Naive thymus-derived CD8-positive, alpha-beta T cell (primary cell): ENCODE measurements around the gene ABHD17C. TPM values are rescaled to one million over a fixed set of nuclear protein-coding genes. Genes with fewer than 3 reads are reported as not detected.
A peak's percentile ranks its signal among the peaks of the same experiment; 100 is the strongest.

Source experiments
- ATAC-seq, 2 donors: fragments of 150-1000 bp; cut with Tn5 transposase in 1 of 2; sonication (Bioruptor Pico), chemical (Tn5 transposase) in 1 of 2; 1 replicate in 1 of 2; 2 replicates in 1 of 2; pipeline ENCODE4 v1.10.0; 2021; ENCODE audit warnings: mild to moderate bottlenecking in 2 of 2, moderate library complexity in 2 of 2
- POLR2A ChIA-PET: fragments of 350-600 bp; sonication (Branson Sonifier 250); formaldehyde crosslinking; loops from one replicate; lab custom pipeline; 2021; ENCODE audit warnings: antibody characterized with exemption; lab: Charles Lee
- DNase-seq, 10 donors: peaks; one replicate each; pipeline versions ENCODE4 v3.0.0 to v3.0.0-alpha.2; 2020 to 2022
- H3K27ac Mint-ChIP-seq, 10 donors: one replicate each; pipeline ENCODE4 v1.8.0; 2020 to 2022; ENCODE audit warnings: mild to moderate bottlenecking in 10 of 10, mixed read lengths in 10 of 10, moderate library complexity in 4 of 10, inconsistent platforms in 1 of 10
- H3K27me3 Mint-ChIP-seq, 5 donors: one replicate each; pipeline ENCODE4 v1.8.0; 2021 to 2022; ENCODE audit warnings: mixed read lengths in 5 of 5
- H3K36me3 Mint-ChIP-seq, 3 donors: one replicate each; pipeline ENCODE4 v1.8.0; 2020 to 2022; ENCODE audit warnings: mixed read lengths in 3 of 3, mild to moderate bottlenecking in 2 of 3, inconsistent platforms in 1 of 3
- H3K4me1 Mint-ChIP-seq, 4 donors: one replicate each; pipeline ENCODE4 v1.8.0; 2021 to 2022; ENCODE audit warnings: mixed read lengths in 4 of 4
- H3K4me3 Mint-ChIP-seq, 10 donors: one replicate each; pipeline ENCODE4 v1.8.0; 2020 to 2022; ENCODE audit warnings: mild to moderate bottlenecking in 10 of 10, mixed read lengths in 10 of 10, moderate library complexity in 6 of 10, inconsistent platforms in 1 of 10
- H3K9me3 Mint-ChIP-seq, 9 donors: one replicate each; pipeline ENCODE4 v1.8.0; 2020 to 2022; ENCODE audit warnings: mixed read lengths in 9 of 9, mild to moderate bottlenecking in 3 of 9, inconsistent platforms in 1 of 9, moderate library complexity in 1 of 9
- polyA plus RNA-seq, 3 donors: library from polyadenylated mRNA; unstranded; fragments of 300-500 nt; fragmentation: Illumina TruSeq; gene quantifications; one replicate each; pipeline ENCODE4 v1.2.3, GENCODE V29; 2021
- total RNA-seq, 8 experiments: library from RNA in 2 of 8; stranded (reverse) in 2 of 8; gene quantifications; one replicate each; pipeline ENCODE4 v1.2.3 and lab custom pipeline; 2021 to 2026

The ABHD17C gene
- total and polyA plus RNA-seq, 5 experiments from 2014 or later, result 0.08 to 2.5 (median 1.8) TPM

DNA sequence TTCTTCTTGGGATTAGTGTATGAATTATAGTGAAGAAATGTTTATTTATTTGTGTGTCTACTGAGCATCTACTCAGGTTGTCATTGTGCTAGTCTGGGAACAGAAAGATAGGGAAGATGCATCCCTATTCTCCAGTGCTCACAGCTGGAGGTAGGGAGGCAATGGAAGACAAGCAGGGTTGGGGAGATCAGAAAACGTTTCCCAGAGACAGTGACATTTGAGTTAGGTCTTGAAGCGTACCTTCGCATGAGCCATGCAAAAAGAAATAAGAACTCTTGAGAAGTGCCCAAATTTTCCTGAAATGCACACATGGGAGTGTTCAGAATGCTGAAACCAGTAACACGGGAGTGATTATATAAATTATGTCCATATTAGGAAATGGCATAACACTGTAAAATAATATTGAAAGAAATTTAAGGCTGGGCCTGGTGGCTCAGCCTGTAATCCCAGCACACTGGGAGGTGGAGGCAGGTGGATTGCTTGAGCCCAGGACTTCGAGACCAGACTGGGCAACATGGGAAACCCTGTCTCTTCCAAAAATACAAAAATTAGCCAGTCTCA is 78.8 kb downstream of the ABHD17C start:
- Mint-ChIP-seq H3K4me1 (peaks cover 0 to 5% (median 0%) of the 10 kb centered on the region in 4 donors), H3K27me3 (peaks cover 9 to 29% (median 19%) of the 10 kb centered on the region in 5 donors), H3K4me3 (no peak overlapping the region), H3K27ac (no peak overlapping the region), H3K36me3 (no peaks in the 10 kb centered on the region), H3K9me3 (no peaks in the 10 kb centered on the region)
- ATAC-seq (no peak), DNase-seq (no peak)
- POLR2A ChIA-PET, result no interaction called here

GRCh38 chr15:80774486-80774885 is 79.4 kb downstream of the ABHD17C start:
- Mint-ChIP-seq H3K4me3 (no peak overlapping the region), H3K27me3 (peaks cover 9 to 26% (median 20%) of the 10 kb centered on the region in 5 donors), H3K27ac (no peak overlapping the region), H3K36me3 (no peaks in the 10 kb centered on the region), H3K4me1 (peaks cover 0 to 6% (median 2%) of the 10 kb centered on the region in 4 donors), H3K9me3 (no peaks in the 10 kb centered on the region)
- DNase-seq (no peak), ATAC-seq (no peak)
- POLR2A ChIA-PET, result no interaction called here

DNA sequence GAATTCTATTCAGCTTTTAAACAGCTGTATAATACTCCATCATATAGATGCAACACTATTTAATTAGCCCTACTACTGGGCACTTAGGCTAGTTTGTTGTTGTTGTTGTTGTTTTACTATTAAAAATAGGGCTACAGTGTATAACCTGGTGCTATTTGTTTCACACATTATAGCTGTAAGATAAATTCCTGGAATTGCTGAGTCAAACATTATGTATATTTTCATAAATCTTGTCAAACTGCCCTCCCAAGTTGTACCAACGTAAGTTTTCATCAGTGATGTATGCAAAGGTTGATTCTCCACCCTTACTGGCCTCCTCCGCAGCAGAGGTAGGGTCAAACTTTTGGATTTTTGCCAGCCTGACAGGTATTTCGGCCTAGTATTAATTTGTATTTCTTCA is 80.2 kb downstream of the ABHD17C start:
- DNase-seq (no peak), ATAC-seq (no peak)
- POLR2A ChIA-PET, result no interaction called here
- H3K4me3 Mint-ChIP-seq, result no peak overlapping the region
- H3K9me3 Mint-ChIP-seq, result no peaks in the 10 kb centered on the region
- H3K4me1 Mint-ChIP-seq, result peaks cover 5 to 14% (median 9%) of the 10 kb centered on the region in 4 donors
- peaks cover 9 to 28% (median 24%) of the 10 kb centered on the region in 5 donors for H3K27me3 Mint-ChIP-seq
- no peaks in the 10 kb centered on the region for H3K36me3 Mint-ChIP-seq
- no peak overlapping the region for H3K27ac Mint-ChIP-seq

DNA sequence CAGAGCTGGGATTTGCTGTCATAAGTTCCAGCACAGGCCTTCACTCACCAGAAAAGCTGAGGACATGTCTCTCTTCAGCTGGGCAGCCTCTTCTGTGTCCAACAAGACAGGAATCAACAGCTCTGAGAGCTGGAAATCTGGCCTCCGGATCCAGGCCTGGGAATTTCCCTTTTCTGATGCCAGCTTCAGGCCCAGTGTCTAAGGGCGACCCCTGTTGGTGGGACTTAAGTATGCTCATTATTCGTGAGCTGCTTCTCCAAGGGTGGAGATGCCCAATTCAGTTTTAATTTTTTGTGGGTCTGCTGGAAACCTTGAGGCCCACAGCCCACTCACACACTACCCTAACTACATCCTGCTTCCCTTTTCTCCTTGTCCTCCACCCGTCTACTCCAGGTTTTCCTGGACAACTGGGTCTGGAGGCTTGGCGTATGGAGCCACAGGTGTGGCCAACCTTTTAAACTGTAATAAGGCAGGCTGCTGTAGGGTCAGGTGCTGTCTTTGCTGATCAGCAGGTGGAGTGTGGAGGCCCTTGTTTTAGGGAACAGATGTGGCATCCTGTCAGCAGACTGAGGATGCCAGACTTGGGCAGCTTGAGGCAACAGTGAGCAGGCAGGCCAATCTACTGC is 81.4 kb downstream of the ABHD17C start:
- DNase-seq (peak; percentile 23 to 73 (median 44)), ATAC-seq (no peak)
- Mint-ChIP-seq H3K4me3 (no peak overlapping the region), H3K27ac (peak overlapping the region in 1 of 10 donors; percentile 6), H3K9me3 (peaks cover 0 to 2% (median 0%) of the 10 kb centered on the region in 9 donors), H3K27me3 (peaks cover 9 to 36% (median 28%) of the 10 kb centered on the region in 5 donors), H3K4me1 (peaks cover 5 to 16% (median 10%) of the 10 kb centered on the region in 4 donors), H3K36me3 (no peaks in the 10 kb centered on the region)
- POLR2A ChIA-PET, result no interaction called here

DNA sequence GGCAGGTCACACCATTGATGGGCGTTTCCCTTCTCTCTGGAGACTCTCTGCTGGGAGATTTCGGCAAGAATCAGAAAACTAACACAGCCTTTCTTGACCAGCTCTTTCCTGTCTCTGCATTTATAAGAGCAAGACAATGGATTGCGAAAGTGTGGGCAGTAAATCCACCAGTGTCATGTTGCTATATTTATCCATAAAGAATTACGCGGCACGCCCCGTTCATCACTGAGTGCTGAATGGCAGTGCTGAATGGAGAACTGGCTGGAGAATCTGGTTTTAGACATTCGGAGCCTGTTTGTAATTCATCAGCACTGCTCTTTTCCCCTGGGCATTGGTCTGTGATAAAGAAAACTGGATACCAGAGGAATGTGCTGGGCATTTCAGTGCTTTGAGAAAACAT is 82.0 kb downstream of the ABHD17C start:
- H3K9me3 Mint-ChIP-seq, result peaks cover 0 to 2% (median 0%) of the 10 kb centered on the region in 9 donors
- H3K27me3 Mint-ChIP-seq, result peaks cover 9 to 42% (median 34%) of the 10 kb centered on the region in 5 donors
- POLR2A ChIA-PET, result no interaction called here
- no peaks in the 10 kb centered on the region for H3K36me3 Mint-ChIP-seq
- no peak for DNase-seq
- H3K4me3 Mint-ChIP-seq, result no peak overlapping the region
- peaks cover 5 to 16% (median 10%) of the 10 kb centered on the region in 4 donors for H3K4me1 Mint-ChIP-seq
- ATAC-seq, result no peak
- no peak overlapping the region for H3K27ac Mint-ChIP-seq

DNA sequence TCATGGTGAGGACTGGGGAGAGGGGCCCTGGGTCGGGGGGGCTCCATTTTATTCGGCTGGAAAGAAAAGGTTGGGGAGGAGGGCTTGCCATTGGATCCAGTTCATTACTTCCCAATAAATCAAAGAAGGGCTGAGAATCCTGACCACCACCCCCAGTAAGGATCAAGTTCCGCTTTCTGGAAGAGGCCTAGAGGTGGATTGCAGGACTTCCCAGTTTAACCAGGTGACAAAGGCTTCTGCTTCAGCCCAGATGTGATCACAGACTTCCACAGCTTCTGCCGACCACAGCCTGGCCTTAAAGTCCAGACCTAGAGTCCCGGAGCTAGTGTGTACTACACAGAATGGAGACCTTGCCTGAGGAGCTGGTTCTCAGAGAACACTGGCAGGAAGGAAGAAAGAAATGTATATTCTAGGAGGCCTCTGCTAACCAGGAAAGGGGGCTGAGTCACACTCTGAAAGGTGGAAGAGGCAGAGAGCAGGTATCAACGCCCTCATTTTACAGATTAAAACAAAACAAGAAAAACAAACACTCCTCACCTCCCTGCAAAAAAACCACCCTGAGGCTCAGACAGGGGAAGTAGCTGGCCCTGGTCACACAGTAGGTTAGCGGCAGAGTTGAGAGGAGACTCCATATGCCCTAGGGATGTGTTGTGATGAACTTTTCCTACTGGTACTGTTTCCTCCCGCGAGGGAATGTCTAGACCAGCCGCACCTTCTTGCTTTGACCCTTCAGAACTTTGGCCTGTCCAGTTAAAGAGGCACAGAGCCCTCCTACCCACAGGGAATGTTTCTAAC is 82.9 kb downstream of the ABHD17C start:
- POLR2A ChIA-PET, result no interaction called here
- peak overlapping the region in 1 of 10 donors; percentile 15 for H3K27ac Mint-ChIP-seq
- no peak for DNase-seq
- peaks cover 9 to 51% (median 36%) of the 10 kb centered on the region in 5 donors for H3K27me3 Mint-ChIP-seq
- peak overlapping the region in 4 of 10 donors; percentile 18 to 39 (median 32) for H3K4me3 Mint-ChIP-seq
- peaks cover 5 to 16% (median 12%) of the 10 kb centered on the region in 4 donors for H3K4me1 Mint-ChIP-seq
- H3K9me3 Mint-ChIP-seq, result peaks cover 0 to 2% (median 0%) of the 10 kb centered on the region in 9 donors
- no peaks in the 10 kb centered on the region for H3K36me3 Mint-ChIP-seq
- no peak for ATAC-seq

GRCh38 chr15:80778621-80778963 is 83.5 kb downstream of the ABHD17C start:
- peak overlapping the region in 2 of 10 donors; percentile 38 to 39 for H3K4me3 Mint-ChIP-seq
- H3K4me1 Mint-ChIP-seq, result peaks cover 5 to 20% (median 16%) of the 10 kb centered on the region in 4 donors
- ATAC-seq, result no peak
- no peak for DNase-seq
- H3K36me3 Mint-ChIP-seq, result no peaks in the 10 kb centered on the region
- H3K9me3 Mint-ChIP-seq, result peaks cover 0 to 2% (median 0%) of the 10 kb centered on the region in 9 donors
- POLR2A ChIA-PET, result no interaction called here
- no peak overlapping the region for H3K27ac Mint-ChIP-seq
- peaks cover 9 to 52% (median 36%) of the 10 kb centered on the region in 5 donors for H3K27me3 Mint-ChIP-seq

GRCh38 chr15:80778964-80779657 is 84.0 kb downstream of the ABHD17C start, which contains the start of gene CEMIP:
Gene CEMIP (plus strand): TSS chr15:80779370. CDS start chr15:80873880, 94,510 bp downstream.
- Mint-ChIP-seq H3K27me3 (peaks cover 9 to 52% (median 32%) of the 10 kb centered on the region in 5 donors), H3K36me3 (no peaks in the 10 kb centered on the region), H3K27ac (no peak within 1 kb of the TSS), H3K4me3 (peak within 1 kb of the TSS; percentile 6 to 79 (median 68)), H3K9me3 (peaks cover 0 to 2% (median 0%) of the 10 kb centered on the region in 9 donors), H3K4me1 (peaks cover 5 to 20% (median 18%) of the 10 kb centered on the region in 4 donors)
- POLR2A ChIA-PET, result no interaction called here
- ATAC-seq, result peak in 1 of 2 donors; percentile 53
- DNase-seq, result peak in 4 of 10 donors; percentile 1 to 22 (median 17)

DNA sequence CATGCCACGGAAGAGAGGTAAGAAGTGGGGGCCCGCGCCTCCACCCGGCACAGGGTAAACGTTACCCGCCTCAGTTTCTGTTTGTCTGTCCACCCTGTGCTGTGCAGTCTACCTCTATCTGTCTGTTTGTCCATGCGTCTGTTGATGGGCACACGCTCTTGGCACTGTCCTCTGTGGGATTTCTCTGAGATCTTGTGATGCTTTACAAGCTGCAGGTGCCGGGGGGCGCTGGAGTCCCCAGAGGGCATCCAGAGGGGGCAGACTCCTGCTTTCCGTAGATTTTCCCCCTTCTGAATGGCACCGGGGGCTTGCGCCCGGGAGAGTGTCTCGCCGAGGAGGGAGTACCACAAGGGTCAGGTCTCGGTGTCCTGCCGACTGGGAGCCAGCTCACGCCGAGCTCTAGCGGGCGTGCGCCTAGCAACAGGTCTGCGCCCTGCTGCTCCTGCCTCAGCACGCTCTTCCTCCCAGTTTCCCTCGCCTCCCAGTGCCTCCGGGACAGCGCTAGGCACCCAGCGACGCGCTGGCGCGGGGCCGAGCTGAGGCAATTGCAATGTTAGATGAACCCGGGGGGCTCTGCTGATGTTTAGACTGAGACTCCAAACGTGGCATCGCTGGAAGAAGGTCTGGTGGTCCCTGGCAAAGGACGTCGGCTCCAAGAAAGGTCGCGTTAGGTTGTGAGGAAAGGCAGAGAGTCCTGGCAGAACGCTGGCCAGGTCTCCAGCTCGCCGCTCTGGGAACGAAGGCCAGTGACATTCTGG is 84.7 kb downstream of the ABHD17C start:
- Mint-ChIP-seq H3K9me3 (peaks cover 0 to 2% (median 0%) of the 10 kb centered on the region in 9 donors), H3K4me1 (peaks cover 5 to 20% (median 18%) of the 10 kb centered on the region in 4 donors), H3K27me3 (peaks cover 9 to 52% (median 30%) of the 10 kb centered on the region in 5 donors), H3K4me3 (peak overlapping the region; percentile 6 to 79 (median 68)), H3K36me3 (no peaks in the 10 kb centered on the region), H3K27ac (no peak overlapping the region)
- ATAC-seq (no peak), DNase-seq (no peak)
- POLR2A ChIA-PET, result no interaction called here

- ATAC-seq (no peak), DNase-seq (no peak)
- Mint-ChIP-seq H3K9me3 (peaks cover 0 to 2% (median 0%) of the 10 kb centered on the region in 9 donors), H3K27me3 (peaks cover 9 to 52% (median 30%) of the 10 kb centered on the region in 5 donors), H3K27ac (no peak overlapping the region), H3K4me1 (peaks cover 5 to 20% (median 18%) of the 10 kb centered on the region in 4 donors), H3K36me3 (no peaks in the 10 kb centered on the region), H3K4me3 (peak overlapping the region in 3 of 10 donors; percentile 69 to 79 (median 72))
- POLR2A ChIA-PET, result no interaction called here
These were observed 85.5 kb downstream of the ABHD17C start for GRCh38 chr15:80780416-80781221.

DNA sequence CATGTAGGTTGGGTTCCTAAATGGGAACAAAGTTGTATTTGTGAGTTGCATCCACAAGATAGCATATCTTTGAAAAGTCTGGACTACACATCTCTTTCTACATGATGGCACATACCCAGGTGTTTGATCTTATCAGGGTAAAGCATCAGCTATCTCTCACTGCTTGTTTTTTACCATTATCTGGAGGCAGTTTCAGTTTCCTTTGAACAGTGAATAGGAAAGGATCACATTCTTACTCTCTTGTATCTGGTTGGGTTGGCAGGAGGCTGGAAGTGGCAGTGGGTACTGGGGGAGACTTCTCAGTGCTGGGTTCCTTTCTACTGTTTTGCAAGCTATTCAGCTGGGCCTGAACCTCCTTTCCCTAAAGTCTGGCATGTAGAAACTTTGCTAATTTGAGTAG is 88.2 kb downstream of the ABHD17C start:
- H3K27ac Mint-ChIP-seq, result no peak overlapping the region
- H3K27me3 Mint-ChIP-seq, result peaks cover 7 to 43% (median 23%) of the 10 kb centered on the region in 5 donors
- H3K9me3 Mint-ChIP-seq, result peaks cover 0 to 2% (median 0%) of the 10 kb centered on the region in 9 donors
- H3K4me3 Mint-ChIP-seq, result peak overlapping the region in 1 of 10 donors; percentile 17
- DNase-seq, result no peak
- peaks cover 5 to 20% (median 17%) of the 10 kb centered on the region in 4 donors for H3K4me1 Mint-ChIP-seq
- H3K36me3 Mint-ChIP-seq, result no peaks in the 10 kb centered on the region
- POLR2A ChIA-PET, result no interaction called here
- ATAC-seq, result no peak
